ENCODE data around the gene CHST13. TPM values are rescaled to one million over a fixed set of nuclear protein-coding genes. Genes with fewer than 3 reads are reported as not detected.

The CHST13 gene
- total and polyA plus RNA-seq, 2 donors (not counting 3 experiments of a cell fraction or from before 2014, with no cell fraction given), result 0.04 TPM; not detected in 1

- no peaks in the 10 kb centered on the region for H4K20me1 ChIP-seq (replicated peaks; ENCODE audit: control insufficient read depth, extremely low read depth, insufficient read depth, low read length)
- no TSS peak for BruUV-seq (replicated peaks)
- no peak overlapping the region for H2AFZ ChIP-seq (ENCODE audit: low read depth, low read length)
- CTCF ChIA-PET, result no interaction called here
- no peaks in the 10 kb centered on the region for H3K4me1 ChIP-seq (ENCODE audit: control insufficient read depth, extremely low read depth, insufficient read depth, low read length)
- H3K36me3 ChIP-seq (ENCODE audit: control insufficient read depth in 2 of 2, extremely low read depth in 1 of 2, insufficient read depth in 2 of 2, low read length in 2 of 2), result no peaks in the 10 kb centered on the region
- no peaks in the 10 kb centered on the region for H3K9me3 ChIP-seq (replicated peaks; ENCODE audit: control insufficient read depth, insufficient read depth, low read length)
- H3K27ac ChIP-seq (ENCODE audit: insufficient read depth, low read depth, low read length), result no peak overlapping the region
- POLR2A ChIA-PET, result no interaction called here
- FAIRE-seq (no peak), DNase-seq (ENCODE audit: low read depth, low spot score) (no peak)
- no peaks in the 10 kb centered on the region for H3K9me1 ChIP-seq (replicated peaks; ENCODE audit: control insufficient read depth, extremely low read depth, insufficient read depth, low read length)
- H3K4me3 ChIP-seq (replicated peaks in 1 of 3; ENCODE audit: insufficient read depth in 1 of 3, low read depth in 1 of 3, low read length in 3 of 3), result no peak overlapping the region
- no peaks in the 10 kb centered on the region for H3K79me2 ChIP-seq (ENCODE audit: control insufficient read depth, insufficient read depth, low read length)
- H3K4me2 ChIP-seq (ENCODE audit: insufficient read depth, low read length), result no peak overlapping the region
- intact Hi-C loops (cut with micrococcal nuclease) (no loop called here), dilution Hi-C loops (cut with MboI; ENCODE audit: extremely low pct_ligation_motif_present, low sequenced_read_pairs) (no loop called here)
- H3K9ac ChIP-seq (replicated peaks; ENCODE audit: extremely low read depth, insufficient read depth, low read length), result no peak overlapping the region
- TF ChIP-seq MAX (IDR thresholded peaks at IDR 0.05; ENCODE audit: insufficient read depth, insufficient read length) (no peak), GATA2 (IDR thresholded peaks at IDR 0.05; ENCODE audit: insufficient read depth, insufficient read length, low read depth, low read length) (no peak), POLR2AphosphoS5 (IDR thresholded peaks at IDR 0.05; ENCODE audit: insufficient read depth, low read depth, low read length) (no peak), JUN (IDR thresholded peaks at IDR 0.05; ENCODE audit: borderline replicate concordance, insufficient read depth, insufficient read length, low read depth) (no peak), EZH2 (IDR thresholded peaks at IDR 0.05; ENCODE audit: borderline replicate concordance, low read depth, low read length, severe bottlenecking) (no peak), MYC (IDR thresholded peaks at IDR 0.05; ENCODE audit: low read depth, low read length) (no peak), CTCF (IDR thresholded peaks at IDR 0.05; ENCODE audit: extremely low read depth in 1 of 2, insufficient read depth in 1 of 2, low read depth in 1 of 2, low read length in 2 of 2) (no peak), POLR2A (IDR thresholded peaks at IDR 0.05; ENCODE audit: low read depth, low read length) (no peak), FOS (IDR thresholded peaks at IDR 0.05; ENCODE audit: borderline replicate concordance, insufficient read depth, low read length) (no peak)
- peaks cover 0 to 14% of the 10 kb centered on the region in 2 experiments for H3K27me3 ChIP-seq (ENCODE audit: control insufficient read depth in 2 of 2, insufficient read depth in 2 of 2, low read length in 2 of 2)
Observed at GRCh38 chr3:126557415-126557745, 33.4 kb downstream of the CHST13 start.

Measured in endothelial cell of umbilical vein (primary cell).